ENCODE results near the gene DDX28. TPM values are rescaled to one million over a fixed set of nuclear protein-coding genes. Genes with fewer than 3 reads are reported as not detected.
A peak's percentile ranks its signal among the peaks of the same experiment; 100 is the strongest.

The DDX28 gene
- total and polyA plus RNA-seq, 9 of the 15 experiments (the other 6 are each of a cell fraction or from before 2014, with no cell fraction given): 2.8 to 24.5 (median 15.9) TPM

DNA sequence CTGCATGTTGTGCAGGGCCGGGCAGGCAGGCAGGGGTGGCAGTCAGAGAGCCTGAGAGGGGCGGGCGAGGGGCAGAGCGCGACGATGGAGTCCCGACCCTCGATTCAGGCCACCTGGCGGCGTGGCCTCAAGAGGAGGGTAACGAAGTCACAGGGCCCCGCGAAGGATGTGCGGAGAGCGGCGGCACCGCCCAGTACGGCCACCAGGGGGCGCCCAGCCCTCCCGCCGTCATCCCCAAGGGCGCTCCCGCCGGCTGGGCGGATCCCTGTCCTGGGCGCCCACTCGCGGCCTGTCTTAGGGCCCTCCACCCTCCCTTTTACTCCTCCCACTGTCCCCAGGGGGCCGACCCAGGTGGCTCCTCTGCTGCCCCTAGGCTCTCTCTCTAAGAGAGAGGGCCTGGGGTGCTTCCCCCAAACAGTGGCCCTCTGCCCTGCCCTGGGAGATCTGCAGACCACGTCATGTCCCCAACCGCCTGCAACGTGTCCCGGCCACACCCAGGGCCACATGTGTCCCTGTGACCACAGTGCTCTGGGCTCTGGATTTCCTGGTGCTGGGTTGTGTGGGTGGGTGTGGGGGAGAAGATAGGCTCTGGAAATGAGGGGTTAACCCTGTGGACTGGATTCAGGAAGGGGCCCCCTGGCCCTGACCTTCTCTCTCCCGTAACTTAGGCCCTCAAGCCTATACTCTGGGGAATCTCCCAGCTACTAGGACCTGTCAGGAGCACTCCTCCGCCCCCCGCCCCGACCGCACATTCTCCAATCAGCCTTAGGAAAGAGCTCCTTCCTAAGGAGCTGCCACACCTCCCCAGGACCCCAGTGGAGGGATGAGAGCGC is 29.6 kb downstream of the DDX28 start (continued):
- TF ChIP-seq, protein P1, sequence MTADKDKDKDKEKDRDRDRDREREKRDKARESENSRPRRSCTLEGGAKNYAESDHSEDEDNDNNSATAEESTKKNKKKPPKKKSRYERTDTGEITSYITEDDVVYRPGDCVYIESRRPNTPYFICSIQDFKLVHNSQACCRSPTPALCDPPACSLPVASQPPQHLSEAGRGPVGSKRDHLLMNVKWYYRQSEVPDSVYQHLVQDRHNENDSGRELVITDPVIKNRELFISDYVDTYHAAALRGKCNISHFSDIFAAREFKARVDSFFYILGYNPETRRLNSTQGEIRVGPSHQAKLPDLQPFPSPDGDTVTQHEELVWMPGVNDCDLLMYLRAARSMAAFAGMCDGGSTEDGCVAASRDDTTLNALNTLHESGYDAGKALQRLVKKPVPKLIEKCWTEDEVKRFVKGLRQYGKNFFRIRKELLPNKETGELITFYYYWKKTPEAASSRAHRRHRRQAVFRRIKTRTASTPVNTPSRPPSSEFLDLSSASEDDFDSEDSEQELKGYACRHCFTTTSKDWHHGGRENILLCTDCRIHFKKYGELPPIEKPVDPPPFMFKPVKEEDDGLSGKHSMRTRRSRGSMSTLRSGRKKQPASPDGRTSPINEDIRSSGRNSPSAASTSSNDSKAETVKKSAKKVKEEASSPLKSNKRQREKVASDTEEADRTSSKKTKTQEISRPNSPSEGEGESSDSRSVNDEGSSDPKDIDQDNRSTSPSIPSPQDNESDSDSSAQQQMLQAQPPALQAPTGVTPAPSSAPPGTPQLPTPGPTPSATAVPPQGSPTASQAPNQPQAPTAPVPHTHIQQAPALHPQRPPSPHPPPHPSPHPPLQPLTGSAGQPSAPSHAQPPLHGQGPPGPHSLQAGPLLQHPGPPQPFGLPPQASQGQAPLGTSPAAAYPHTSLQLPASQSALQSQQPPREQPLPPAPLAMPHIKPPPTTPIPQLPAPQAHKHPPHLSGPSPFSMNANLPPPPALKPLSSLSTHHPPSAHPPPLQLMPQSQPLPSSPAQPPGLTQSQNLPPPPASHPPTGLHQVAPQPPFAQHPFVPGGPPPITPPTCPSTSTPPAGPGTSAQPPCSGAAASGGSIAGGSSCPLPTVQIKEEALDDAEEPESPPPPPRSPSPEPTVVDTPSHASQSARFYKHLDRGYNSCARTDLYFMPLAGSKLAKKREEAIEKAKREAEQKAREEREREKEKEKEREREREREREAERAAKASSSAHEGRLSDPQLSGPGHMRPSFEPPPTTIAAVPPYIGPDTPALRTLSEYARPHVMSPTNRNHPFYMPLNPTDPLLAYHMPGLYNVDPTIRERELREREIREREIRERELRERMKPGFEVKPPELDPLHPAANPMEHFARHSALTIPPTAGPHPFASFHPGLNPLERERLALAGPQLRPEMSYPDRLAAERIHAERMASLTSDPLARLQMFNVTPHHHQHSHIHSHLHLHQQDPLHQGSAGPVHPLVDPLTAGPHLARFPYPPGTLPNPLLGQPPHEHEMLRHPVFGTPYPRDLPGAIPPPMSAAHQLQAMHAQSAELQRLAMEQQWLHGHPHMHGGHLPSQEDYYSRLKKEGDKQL (CRISPR knock-in tag; IDR thresholded peaks at IDR 0.05; ENCODE audit: borderline replicate concordance): 0 out of 2 replicates have a peak, but pooled peaks have one; percentile 74
- TF ChIP-seq ZC3H11A (IDR thresholded peaks at IDR 0.05; ENCODE audit: low read depth, low read length) (no peak), PTRF (tag; IDR thresholded peaks at IDR 0.05) (no peak), SRSF9 (IDR thresholded peaks at IDR 0.05; ENCODE audit: borderline replicate concordance, low read depth, low read length) (no peak), POLR2AphosphoS5 (IDR thresholded peaks at IDR 0.05; ENCODE audit: control insufficient read depth, insufficient read depth, low read depth, low read length) (peak; percentile 38; the same call in 1 of the 2 replicates), RBM39 (optimal IDR thresholded peaks at IDR 0.05; ENCODE audit: low read depth, low read length) (peak; percentile 69), ZZZ3 (IDR thresholded peaks at IDR 0.05) (0 out of 2 replicates have a peak, but pooled peaks have one; percentile 48), GABPA (tag; conservative IDR thresholded peaks at IDR 0.05; ENCODE audit: low read depth) (no peak), CBFB (CRISPR knock-in tag; IDR thresholded peaks at IDR 0.05) (no peak), HDAC2 (IDR thresholded peaks at IDR 0.05) (peak; percentile 86; the same call in 1 of the 2 replicates), HLTF (IDR thresholded peaks at IDR 0.05) (peak; percentile 86; the same call in 1 of the 2 replicates)
- TF ChIP-seq, protein P2, sequence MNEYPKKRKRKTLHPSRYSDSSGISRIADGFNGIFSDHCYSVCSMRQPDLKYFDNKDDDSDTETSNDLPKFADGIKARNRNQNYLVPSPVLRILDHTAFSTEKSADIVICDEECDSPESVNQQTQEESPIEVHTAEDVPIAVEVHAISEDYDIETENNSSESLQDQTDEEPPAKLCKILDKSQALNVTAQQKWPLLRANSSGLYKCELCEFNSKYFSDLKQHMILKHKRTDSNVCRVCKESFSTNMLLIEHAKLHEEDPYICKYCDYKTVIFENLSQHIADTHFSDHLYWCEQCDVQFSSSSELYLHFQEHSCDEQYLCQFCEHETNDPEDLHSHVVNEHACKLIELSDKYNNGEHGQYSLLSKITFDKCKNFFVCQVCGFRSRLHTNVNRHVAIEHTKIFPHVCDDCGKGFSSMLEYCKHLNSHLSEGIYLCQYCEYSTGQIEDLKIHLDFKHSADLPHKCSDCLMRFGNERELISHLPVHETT (CRISPR knock-in tag; conservative IDR thresholded peaks at IDR 0.05 in 1 of 2, IDR thresholded peaks at IDR 0.05 in 1 of 2): no peak
- TF ChIP-seq, protein P3, sequence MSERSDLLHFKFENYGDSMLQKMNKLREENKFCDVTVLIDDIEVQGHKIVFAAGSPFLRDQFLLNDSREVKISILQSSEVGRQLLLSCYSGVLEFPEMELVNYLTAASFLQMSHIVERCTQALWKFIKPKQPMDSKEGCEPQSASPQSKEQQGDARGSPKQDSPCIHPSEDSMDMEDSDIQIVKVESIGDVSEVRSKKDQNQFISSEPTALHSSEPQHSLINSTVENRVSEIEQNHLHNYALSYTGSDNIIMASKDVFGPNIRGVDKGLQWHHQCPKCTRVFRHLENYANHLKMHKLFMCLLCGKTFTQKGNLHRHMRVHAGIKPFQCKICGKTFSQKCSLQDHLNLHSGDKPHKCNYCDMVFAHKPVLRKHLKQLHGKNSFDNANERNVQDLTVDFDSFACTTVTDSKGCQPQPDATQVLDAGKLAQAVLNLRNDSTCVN (CRISPR knock-in tag; IDR thresholded peaks at IDR 0.05): no peak
- TF ChIP-seq, protein P4, sequence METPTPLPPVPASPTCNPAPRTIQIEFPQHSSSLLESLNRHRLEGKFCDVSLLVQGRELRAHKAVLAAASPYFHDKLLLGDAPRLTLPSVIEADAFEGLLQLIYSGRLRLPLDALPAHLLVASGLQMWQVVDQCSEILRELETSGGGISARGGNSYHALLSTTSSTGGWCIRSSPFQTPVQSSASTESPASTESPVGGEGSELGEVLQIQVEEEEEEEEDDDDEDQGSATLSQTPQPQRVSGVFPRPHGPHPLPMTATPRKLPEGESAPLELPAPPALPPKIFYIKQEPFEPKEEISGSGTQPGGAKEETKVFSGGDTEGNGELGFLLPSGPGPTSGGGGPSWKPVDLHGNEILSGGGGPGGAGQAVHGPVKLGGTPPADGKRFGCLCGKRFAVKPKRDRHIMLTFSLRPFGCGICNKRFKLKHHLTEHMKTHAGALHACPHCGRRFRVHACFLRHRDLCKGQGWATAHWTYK (CRISPR knock-in tag; IDR thresholded peaks at IDR 0.05): peak; percentile 100
- TF ChIP-seq, protein P5, sequence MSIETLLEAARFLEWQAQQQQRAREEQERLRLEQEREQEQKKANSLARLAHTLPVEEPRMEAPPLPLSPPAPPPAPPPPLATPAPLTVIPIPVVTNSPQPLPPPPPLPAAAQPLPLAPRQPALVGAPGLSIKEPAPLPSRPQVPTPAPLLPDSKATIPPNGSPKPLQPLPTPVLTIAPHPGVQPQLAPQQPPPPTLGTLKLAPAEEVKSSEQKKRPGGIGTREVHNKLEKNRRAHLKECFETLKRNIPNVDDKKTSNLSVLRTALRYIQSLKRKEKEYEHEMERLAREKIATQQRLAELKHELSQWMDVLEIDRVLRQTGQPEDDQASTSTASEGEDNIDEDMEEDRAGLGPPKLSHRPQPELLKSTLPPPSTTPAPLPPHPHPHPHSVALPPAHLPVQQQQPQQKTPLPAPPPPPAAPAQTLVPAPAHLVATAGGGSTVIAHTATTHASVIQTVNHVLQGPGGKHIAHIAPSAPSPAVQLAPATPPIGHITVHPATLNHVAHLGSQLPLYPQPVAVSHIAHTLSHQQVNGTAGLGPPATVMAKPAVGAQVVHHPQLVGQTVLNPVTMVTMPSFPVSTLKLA (conservative IDR thresholded peaks at IDR 0.05): peak; percentile 93 to 95

Measured in K562 (cell line).